HG03108 (cell line): Measurements from ENCODE around the gene CXCR6.

ENCODE experiments used
- ATAC-seq: cut with Tn5 transposase; IDR thresholded peaks from one replicate; pipeline ENCODE4 v1.9.1; 2021; ENCODE audit warnings: moderate library complexity; ENCODE audit not compliant: unreplicated experiment

CXCR6 gene

DNA sequence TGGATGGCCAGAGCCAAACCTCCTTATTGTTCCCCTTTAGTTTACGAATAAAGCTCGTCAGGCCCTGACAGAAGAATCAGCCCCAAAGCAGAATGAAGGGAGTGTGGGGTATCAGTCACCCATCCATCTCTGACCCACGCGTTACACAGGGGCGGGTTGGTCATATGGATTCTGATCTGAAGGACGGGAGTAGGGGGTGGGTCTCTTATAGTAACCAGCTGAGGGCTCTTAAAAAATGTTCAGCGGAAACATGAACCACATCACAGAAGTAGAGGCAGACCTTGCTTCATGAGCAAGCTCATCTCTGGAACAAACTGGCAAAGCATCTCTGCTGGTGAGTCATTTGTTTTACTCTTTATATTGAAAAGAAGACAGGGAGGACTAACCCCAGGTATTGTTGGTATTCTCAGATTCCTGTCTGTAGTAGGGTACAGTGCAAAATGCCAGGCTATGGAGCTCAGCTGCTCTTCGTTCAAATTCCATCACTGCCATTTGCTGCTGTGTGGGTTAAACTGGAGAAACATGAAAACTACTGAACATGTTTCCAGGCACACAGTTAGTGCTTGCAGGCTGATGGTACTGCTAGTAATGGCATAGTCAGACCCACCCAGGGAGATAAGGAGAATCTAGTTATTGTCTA, at the start of gene CXCR6:
CXCR6 (plus strand) TSS at position 258 of the 640 bp plus-strand sequence. CDS start 3,018 bp downstream, outside the sequence.
- no peak for ATAC-seq

DNA sequence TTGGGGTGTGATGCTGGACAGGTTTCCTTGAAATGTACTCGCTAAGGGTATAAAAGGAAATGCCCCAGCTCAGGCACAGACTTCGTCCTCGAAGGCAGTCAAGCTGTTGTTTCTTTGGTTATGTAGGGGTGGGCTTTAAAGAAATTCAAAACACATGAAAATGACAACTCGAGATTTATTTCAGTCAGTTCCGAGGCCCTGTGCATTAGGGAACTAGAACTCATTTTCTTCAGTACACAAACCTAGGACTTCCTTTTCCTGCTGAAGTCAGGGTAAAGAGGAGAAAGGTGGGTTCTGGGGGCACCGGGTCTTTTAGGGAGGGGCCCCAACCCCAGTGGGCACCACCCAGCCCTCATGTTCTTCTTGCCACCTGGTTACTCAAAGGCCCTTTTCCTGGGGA, 49.2 kb upstream of the CXCR6 start:
- no peak for ATAC-seq

DNA sequence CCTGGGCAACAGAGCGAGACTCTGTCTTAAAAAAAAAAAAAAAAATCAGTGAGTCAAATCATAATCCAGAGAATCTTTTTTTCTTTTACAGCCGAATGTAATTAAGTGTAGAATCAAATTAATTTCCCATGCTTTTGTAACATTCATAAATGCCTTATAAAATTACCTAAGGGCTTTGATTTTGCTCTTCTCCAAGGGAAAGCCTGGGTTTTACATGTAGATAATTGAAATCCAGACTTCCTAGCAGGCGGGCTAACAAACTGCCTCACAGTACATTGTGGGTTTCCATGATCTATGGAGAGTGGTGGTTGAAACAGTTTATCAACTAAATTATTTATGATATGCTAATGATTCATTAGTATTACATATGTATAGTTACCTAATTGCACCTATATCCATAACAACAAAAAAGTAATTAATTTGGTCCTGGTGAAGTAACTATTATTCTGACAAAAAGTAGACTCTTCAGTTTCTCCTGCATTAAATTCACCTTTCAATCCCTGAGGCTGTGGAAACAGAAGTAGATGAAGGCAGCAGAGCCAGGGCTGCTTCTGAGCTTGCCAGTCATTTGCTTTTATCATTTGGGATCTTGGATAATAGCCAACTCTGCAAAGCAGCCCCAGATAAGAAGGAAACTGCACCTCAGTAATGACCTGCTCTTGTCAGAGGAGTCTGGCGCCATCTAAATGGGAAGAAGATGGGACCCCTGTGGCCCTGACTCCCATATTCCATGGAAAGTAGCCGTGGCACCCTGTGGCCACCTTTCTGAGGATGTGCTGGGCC, 47.4 kb upstream of the CXCR6 start:
- ATAC-seq, result no peak

DNA sequence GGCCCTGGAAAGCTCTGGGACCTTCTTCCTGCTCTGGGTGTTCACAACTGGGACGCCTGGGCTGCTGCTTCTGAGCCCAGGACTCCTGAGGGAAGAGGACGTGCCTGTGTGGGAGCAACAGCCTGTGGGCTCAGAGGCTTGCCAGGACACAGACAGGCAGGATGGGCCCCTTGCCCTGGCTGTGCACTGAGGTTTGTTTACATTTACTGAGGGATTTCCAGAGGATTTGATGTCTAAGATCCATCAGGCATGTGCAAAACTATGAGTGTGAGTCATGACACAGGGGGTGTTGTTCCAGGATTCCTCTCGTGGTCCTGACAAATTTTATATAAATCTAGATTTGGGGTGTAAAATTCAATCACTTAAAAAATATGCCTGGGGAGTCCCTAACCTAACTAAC, 46.3 kb upstream of the CXCR6 start:
- ATAC-seq, result no peak

DNA sequence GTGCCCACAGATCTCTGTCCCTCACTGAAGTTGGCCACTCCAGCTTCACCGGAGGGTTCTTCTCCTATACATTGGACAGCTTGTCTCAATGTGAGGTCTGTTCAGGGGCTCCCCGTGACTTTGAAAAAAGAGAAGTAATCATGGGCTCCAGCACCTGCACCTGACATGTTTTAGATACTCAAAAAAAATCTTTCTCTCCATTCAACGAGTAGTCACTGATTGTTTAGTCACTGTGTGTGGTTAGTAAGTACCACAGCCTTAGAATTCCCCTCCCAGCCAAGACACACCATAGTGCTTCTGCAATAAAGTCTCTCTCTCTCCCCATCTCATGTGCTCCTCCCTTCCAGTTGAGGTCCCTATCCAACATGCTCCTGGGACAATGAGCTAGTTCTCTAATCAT, 38.3 kb upstream of the CXCR6 start:
- ATAC-seq, result no peak

DNA sequence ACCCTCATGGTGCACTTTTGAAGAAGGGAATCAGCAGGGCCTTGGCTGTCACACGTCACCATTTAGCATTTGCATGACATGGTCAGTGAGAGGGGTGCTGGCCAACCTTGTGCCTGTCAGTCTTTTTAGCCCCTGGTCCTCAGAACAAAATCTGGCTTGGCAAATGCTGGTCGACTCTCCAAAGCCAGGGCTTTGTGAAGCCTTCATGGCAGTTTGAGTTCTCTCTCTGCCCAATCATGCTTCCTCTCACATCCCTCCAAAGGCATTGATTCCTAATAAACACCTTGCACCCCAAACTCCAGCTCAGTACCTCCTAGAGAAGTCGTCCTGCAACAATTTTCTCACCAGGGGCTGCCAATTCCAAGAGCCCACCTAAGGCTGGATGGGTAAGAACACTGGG, 37.5 kb upstream of the CXCR6 start:
- no peak for ATAC-seq

DNA sequence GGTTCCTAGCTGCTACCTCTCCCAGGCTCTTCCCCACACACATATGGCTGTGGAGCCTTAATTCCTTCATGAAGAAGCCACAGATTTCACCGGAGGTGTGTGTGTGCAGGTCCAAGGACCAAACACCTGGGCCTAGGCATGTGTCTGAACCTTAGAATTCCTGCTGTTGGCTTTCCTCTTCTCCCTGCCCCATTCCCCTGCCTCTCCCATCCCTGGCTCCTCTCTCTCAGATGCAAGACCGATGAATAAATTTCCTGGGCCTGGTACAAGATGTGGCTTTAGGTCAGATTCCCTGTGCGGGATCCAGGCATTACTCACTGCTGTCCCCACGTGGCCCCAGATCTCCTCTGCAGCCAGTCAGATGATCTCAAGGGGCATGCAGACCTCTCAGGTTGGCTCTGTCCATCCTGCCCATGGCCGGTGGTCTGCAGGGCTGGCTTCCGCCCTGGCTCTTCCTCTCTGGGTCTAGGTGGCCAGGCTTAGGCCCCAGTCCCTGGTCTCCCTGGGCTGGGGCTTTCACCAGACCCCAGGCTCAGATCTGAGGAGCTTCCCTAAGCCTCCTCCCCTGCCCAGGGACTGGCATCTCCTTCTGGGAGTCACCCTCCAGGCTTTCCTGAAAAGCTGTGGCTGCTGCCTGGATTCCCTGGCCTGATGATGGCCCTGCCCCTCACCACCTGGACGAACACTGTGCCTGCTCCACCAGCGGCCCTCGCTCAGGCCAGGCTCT, 36.4 kb upstream of the CXCR6 start:
- ATAC-seq, result no peak

DNA sequence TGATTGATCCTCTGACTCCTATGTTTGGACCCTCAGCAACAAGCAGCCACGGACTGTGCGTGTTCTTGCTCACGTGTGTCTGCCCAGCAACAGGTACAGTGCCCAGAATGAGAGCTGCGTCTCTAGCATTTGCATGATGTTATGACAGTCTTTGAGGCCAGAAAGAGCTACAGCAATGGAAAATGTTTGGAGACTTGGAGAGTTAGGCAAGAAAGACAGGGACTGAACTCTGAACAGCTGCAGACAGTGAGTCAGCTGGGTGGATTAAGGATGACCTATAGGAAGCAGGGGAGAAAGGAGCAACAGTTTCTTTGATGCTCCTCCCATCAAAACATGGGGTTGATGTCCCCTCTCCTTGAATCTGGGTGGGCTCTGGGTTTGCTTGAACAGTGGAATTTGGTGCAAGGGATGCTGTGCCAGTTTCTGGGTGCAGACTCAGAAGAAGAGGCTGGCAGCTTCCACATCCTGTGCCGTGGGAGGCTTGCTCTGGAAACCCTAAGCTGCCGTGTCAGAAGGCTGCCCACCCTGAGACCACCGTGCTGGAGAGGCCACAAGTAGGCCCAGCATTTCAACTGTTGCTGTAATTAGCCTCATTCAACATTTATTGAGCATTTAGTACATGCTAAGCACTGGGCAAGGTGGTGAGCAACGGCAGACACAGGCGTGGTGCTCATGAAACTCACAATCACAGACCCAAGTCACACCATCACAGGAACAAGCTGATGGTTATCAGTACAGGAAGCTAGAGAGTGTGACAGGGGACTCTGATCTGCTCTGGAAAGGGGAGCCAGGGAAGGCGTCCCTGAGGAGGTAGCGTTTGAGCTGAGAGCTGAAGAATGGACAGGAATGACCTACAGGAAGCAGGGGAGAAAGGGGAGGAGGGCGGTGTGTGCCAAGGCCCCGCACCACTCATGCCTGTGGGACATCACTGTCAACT, 35.2 kb upstream of the CXCR6 start:
- ATAC-seq, result no peak

DNA sequence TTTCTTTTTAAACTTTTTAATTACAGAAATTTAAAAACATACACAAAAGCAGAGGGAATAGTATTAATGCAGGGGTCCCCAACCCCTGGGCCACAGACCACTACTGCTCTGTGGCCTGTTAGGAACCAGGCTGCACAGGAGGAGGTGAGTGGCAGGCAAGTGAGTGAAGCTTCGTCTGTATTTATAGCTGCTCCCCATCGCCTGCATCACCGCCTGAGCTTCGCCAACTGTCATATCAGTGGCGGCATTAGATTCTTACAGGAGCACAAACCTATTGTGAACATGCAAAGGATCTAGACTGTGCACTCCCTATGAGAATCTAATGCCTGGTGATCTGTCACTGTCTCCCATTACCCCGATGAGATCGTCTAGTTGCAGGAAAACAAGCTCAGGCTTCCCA, 34.5 kb upstream of the CXCR6 start:
- ATAC-seq, result no peak

DNA sequence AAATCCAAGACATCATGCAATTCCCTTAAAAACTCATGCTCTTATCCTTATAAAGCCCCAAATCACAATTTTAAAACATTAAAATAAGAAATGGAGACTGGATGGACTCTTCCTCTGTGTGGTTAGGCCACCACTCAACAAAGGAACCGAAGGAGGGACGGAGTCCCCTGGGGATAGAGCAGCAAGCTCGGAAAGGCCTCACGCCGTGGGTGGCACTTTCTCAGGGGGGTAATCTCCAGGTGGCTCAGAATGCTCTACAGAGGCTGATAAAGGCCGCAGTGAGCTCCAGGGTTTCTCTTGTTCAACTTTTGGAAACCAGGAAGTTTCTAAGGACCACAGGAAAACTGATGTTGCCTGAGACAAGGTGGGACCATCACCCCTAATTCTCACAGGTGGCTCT, 33.7 kb upstream of the CXCR6 start:
- ATAC-seq, result no peak

DNA sequence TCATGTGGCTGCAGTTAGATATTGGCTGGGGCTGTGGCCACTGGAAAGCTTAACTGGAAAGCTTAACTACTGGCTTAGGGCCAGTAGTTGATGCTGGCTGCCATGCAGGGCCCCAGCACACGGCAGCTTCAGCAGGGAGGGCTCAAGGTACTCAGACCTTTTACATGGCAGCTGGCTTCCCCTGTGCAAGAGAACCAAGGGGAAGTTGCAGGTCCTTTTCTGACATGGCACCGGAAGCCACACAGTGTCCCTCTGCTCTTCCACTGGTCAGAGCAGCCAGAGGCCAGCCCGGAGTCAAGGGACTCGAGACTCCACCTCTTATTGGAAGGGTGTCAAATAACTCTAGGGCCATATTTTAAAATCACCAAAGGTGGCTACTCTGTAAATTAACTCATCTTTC, 32.4 kb upstream of the CXCR6 start:
- ATAC-seq, result no peak

DNA sequence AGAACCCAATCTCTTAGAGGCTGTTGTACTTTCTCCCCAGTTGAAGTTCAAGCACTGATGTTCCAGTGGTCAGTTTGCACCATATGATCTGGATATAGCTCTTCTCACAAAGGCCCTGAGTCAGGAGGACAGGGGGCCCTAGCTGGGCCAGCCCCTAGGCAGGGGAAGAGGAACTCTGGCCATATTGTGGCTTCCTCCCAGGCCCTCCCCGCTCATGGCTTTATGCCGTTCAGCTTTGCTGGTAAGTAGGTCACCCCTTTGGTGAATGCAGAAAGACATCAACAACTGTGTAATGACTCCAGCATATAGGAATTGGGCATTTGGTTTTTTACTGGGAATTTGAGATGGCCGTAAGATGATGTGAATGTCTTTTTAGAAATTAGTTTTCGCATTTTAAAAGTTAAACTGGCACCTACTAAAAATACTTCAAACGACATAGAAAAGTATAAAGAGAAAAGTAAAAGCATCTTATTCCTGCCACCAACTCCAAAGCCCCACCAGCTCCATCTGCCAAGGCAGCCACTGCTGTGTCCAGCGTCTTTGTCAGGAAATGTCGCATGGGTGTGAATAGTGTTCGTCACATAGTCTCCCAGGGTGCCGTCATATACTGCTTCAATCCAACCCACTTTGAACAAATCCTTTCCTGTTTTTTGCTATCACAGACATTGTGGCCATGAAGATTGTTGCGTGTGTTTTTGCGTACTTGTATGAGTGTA, 31.6 kb upstream of the CXCR6 start:
- ATAC-seq, result no peak

DNA sequence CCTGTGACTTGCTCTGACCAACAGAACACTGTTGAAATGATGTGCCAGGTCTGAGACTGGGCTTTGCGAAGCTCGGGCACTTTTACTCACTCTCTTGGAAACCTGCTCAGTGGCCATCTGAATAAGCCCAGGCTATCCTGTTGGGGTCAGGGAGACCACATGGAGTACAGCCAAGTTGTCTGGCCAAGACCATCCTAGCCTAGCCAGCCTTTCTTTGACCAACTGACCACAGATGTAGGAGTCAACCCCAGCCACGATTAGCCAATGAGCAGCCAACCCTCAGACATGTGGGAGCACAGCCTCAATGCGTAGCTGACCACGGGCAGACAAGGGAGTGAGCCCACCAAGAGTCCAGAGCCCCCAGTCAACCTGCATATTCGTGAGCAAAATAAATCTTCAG, 30.8 kb upstream of the CXCR6 start:
- no peak for ATAC-seq

DNA sequence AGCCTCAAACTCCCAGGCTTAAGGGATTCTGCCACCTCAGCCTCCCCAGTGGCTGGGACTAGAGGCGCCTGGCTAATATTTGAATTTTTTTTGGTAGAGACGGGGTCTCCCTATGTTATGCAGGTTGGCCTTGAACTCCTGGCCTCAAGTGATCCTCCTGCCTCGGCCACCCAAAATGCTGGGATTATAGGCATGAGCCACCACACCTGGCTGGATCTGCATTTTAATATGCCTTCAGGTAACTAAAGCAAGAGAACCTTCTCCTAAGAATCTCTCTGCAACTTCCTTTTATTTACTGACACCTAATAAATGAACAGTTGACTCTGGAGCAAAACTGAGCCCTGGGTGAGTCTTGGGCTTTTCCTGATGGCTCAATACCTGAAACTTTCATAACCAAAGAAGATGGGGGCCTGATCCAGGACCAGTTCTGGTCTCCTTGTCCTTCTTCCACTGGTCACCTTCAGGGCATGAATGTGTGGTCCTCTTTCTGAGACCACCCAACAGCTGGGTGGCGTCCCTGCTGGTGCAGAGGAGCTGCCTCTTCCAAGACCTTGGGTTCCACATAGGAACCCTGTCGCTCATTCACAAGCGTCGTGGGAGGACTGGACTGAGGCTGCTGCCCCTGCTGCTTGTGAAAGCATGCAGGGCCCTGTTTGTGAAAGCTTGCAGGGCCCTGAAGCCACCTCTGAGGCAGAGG, 28.8 kb upstream of the CXCR6 start:
- no peak for ATAC-seq

DNA sequence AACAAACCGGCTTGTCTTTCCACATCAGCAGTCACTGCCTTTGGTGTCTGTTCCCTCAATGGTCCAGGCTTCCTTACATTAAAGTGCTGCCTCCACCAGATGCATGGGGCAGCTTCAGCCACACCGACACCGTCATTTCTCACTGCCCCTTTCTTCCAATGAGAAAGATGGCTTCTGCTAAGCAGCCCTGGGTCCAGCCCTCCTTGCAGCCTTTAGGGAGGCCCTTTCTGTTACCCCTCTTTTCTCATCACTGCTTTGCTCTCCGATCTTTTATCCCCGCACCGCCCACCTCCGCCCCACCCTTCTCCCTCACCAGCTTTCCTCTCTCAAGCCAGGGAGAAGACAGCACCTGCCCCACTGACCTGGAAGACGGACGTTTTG, 28.2 kb upstream of the CXCR6 start:
- ATAC-seq, result no peak

DNA sequence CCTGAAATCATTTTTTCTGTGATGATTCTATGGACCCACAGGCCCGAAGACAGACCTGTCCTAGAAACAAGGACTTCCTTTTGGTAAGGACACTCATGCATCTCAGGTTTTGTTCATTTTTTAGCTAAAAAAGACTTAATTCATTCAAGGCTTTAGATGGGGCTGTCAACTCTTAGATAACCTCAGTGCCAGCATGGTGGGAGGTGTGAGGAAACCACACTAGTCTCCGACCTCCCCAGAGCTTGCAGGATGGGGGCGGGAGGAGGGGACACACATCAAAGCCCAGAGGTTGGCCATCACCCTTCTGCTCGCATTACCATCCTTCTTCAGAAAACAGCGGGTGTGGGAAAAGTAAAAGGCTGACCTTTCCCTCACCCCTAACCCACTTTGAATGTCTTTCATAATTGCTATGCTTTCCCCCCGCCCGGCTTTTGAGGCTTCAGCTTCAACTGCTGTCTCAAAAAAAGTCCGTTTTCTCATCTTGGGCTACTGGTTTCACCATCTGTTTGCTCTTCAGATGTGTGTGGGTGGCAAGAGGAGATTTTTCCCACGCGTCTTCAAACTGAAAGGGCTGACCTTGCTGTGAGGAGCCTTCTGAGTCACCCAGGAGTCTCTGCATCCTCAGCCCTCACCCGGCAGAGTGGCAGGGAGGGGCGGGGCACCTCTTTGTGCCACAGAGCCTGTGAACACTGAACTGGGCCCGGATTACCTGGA, 27.6 kb upstream of the CXCR6 start:
- ATAC-seq, result peak; percentile 92

DNA sequence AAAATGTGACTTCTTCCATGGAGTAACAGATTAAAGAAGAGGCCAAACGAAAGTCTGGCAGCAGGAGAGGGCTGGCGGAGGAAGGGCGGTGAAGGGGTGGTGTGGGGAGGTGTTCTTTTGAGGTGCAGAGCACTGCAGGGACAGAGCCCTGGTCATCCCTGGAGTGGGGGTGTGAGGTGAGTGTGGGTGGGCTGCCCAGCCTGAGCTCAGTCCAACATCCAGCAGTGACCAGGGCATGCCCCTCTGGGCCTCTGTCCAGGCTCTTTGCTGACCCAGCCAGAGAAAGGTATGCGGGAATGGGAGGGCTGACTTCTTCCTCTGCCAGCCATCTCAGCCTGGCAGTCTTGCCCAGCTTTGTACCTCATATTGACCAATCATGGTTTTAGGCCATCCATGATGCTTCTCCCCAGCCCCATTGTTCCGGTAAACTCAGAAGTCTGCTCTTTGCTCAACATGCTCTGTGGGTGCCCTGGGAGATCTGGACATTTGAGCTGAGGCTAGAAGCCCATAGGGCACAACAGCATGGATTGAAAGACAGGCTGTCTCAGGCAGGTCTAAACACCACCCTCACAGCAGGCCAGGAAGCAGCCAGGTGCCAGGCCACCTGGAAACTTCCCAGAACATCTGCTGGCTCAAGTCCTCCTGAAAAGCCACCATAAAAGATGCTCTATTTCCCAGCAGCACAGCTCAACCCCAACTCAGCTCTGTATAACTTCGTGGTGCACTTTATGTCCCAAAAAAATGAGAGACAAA, 25.9 kb upstream of the CXCR6 start:
- ATAC-seq, result no peak
